Nephron (organoid): Measurements from ENCODE around the gene NDUFS2.

Source experiments
- H3K27ac Mint-ChIP-seq, 3 experiments: 2 replicates each; pipeline ENCODE4 v1.8.0; 2020; ENCODE audit warnings: mixed read lengths in 3 of 3, mild to moderate bottlenecking in 2 of 3, moderate library complexity in 1 of 3
- H3K27me3 Mint-ChIP-seq: 2 replicates; pipeline ENCODE4 v1.8.0; 2021; ENCODE audit warnings: low read depth, mild to moderate bottlenecking, moderate library complexity, mixed read lengths
- H3K36me3 Mint-ChIP-seq: 2 replicates; pipeline ENCODE4 v1.8.0; 2020; ENCODE audit warnings: low read depth, mixed read lengths
- H3K4me1 Mint-ChIP-seq: 2 replicates; pipeline ENCODE4 v1.8.0; 2020; ENCODE audit warnings: mixed read lengths
- H3K4me3 Mint-ChIP-seq, 3 experiments: 2 replicates each; pipeline ENCODE4 v1.8.0; 2020; ENCODE audit warnings: mild to moderate bottlenecking in 3 of 3, mixed read lengths in 3 of 3, moderate library complexity in 2 of 3
- H3K9me3 Mint-ChIP-seq: 2 replicates; pipeline ENCODE4 v1.8.0; 2020; ENCODE audit warnings: mixed read lengths
- TF ChIP-seq, protein P1 (sequence below), 3 experiments: fragments of 200-600 bp; sonication (generic); IDR thresholded peaks; one replicate each; pipeline ENCODE4 v1.5.0; 2021; ENCODE audit warnings: antibody characterized with exemption in 3 of 3; ENCODE audit not compliant: unreplicated experiment in 3 of 3

The NDUFS2 gene

DNA sequence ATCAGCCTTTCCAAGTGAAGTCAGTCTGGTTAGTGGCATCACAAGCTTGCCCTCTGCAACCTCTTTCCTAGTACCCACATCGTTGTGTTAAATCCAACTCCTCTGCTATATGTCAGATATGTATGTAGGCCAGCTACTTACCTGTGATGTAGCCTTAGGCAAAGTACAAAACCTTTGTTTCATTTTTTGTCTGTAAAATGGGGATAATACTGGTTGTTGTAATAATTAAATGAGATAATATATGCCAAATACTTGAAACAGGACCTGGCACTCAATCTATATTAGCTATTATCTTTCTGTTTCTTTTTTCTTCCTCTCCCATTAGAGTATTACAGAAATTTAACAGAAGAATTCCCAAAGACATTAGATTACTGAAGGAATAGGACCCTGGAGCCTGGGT is 57.6 kb downstream of the NDUFS2 start:
- TF ChIP-seq, protein P1, sequence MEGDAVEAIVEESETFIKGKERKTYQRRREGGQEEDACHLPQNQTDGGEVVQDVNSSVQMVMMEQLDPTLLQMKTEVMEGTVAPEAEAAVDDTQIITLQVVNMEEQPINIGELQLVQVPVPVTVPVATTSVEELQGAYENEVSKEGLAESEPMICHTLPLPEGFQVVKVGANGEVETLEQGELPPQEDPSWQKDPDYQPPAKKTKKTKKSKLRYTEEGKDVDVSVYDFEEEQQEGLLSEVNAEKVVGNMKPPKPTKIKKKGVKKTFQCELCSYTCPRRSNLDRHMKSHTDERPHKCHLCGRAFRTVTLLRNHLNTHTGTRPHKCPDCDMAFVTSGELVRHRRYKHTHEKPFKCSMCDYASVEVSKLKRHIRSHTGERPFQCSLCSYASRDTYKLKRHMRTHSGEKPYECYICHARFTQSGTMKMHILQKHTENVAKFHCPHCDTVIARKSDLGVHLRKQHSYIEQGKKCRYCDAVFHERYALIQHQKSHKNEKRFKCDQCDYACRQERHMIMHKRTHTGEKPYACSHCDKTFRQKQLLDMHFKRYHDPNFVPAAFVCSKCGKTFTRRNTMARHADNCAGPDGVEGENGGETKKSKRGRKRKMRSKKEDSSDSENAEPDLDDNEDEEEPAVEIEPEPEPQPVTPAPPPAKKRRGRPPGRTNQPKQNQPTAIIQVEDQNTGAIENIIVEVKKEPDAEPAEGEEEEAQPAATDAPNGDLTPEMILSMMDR (IDR thresholded peaks at IDR 0.05; ENCODE audit: unreplicated experiment in 3 of 3), result no peak
- Mint-ChIP-seq H3K36me3 (peaks cover 12% of the 10 kb centered on the region), H3K4me3 (peak overlapping the region; percentile 70 to 82 (median 78)), H3K27me3 (peaks cover 59% of the 10 kb centered on the region), H3K27ac (no peak overlapping the region), H3K4me1 (peaks cover 23% of the 10 kb centered on the region), H3K9me3 (peaks cover 33% of the 10 kb centered on the region)

DNA sequence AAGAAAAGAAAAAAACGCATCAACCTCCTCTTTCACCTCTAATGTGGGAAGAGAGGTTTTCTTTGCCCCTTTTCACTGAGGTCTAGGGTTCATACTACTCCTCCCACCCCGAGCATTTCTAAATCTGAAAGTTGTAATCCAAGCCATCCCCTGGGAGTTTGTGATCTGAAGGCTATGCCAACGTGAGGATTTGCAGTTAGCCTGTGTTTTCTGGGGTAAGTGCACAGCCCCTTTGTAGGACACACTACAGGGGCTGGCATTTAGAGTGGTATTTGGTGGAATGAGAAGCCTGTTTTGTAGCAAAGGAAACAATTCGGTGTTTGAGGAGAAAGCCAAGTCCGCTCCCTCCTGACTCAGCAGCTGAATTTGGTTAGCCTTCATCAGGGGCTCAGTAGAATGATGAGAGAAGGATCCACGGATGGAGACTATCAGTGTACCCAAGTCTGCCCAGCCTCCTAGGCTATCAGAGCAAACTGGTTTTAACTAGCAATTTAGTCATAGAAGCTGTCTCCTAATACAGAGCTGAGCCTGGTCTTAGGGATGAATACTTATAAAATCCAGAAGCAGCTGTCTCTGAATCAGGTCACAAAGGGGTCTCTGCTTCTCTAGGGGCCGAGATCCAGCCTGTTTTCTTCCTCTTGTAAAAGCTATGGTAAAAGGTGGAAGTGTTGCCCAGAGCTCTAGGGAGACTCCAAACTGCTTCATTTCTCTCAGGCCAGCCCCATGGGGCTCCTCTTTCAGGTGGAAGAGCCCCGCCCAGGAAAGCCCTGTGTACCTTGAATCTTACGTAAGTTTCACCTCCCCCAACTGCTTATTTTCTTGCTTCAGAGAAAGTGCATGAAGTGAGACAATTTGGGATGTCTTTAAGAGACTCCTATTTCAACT is 58.5 kb downstream of the NDUFS2 start:
- H3K4me3 Mint-ChIP-seq, result peak overlapping the region; percentile 13 to 82 (median 70)
- H3K4me1 Mint-ChIP-seq, result peaks cover 23% of the 10 kb centered on the region
- peaks cover 56% of the 10 kb centered on the region for H3K27me3 Mint-ChIP-seq
- TF ChIP-seq, protein P1 (IDR thresholded peaks at IDR 0.05; ENCODE audit: unreplicated experiment in 3 of 3), result no peak
- no peak overlapping the region for H3K27ac Mint-ChIP-seq
- H3K36me3 Mint-ChIP-seq, result peaks cover 10% of the 10 kb centered on the region
- peaks cover 26% of the 10 kb centered on the region for H3K9me3 Mint-ChIP-seq

DNA sequence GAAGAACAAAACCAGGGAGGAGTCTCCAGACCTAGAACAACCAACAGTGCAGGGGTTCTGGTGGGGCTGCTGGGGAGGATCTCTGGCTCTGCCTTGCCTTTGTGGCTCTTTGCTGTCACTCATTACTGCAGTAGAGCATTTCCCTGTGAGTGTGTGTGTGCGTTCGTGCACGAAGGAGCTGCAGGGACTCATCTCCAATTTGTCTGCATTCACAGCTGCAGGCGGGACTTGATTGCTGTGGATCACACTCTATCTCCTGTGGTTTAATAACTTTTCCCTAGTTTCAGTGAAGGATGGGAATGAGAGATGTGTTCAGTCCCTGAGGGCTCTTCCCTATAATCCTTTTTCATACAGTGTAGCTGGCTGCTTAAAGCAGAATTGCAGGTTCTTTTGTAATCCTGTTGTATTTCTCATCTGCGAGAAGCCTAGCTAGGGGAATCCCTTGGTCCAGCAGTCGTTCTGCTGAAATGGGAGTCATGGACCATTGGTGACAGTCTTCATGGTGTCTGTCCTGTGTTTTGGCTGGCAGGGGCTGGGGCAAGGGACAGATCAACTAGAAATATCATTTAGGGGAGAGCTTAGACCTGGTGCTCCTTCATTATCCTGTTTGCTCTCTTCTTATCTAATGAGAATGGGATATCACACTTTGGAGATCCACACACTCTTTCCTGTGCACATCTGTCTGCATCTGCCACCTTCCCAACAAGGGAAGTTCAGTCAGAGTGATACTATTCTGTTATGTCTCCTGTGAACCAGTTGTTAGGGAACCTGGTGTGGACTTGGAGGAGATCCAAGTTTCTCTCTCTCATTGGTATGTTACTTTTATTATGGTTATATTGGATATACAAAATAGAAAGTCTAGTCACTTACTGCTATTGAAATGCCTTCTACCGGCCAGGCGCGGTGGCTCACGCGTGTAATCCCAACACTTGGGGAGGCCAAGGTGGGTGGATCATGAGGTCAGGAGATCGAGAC is 59.4 kb downstream of the NDUFS2 start:
- Mint-ChIP-seq H3K9me3 (peaks cover 22% of the 10 kb centered on the region), H3K4me1 (peaks cover 28% of the 10 kb centered on the region), H3K27me3 (peaks cover 53% of the 10 kb centered on the region), H3K36me3 (peaks cover 8% of the 10 kb centered on the region), H3K27ac (peak overlapping the region in 1 of 3 experiments; percentile 27), H3K4me3 (peak overlapping the region in 2 of 3 experiments; percentile 49 to 52)
- TF ChIP-seq, protein P1 (IDR thresholded peaks at IDR 0.05; ENCODE audit: unreplicated experiment in 3 of 3), result no peak
